ENCODE results near the gene ARID3B. TPM values are rescaled to one million over a fixed set of nuclear protein-coding genes. Genes with fewer than 3 reads are reported as not detected.
"Not testable (repeated sequence)": the region's sequence is repeated elsewhere in the genome, so short reads cannot be mapped to it uniquely, and the experiment has no call there.

The ARID3B gene
- total RNA-seq, 1 donor from 2014 or later, result 2.1 TPM

DNA sequence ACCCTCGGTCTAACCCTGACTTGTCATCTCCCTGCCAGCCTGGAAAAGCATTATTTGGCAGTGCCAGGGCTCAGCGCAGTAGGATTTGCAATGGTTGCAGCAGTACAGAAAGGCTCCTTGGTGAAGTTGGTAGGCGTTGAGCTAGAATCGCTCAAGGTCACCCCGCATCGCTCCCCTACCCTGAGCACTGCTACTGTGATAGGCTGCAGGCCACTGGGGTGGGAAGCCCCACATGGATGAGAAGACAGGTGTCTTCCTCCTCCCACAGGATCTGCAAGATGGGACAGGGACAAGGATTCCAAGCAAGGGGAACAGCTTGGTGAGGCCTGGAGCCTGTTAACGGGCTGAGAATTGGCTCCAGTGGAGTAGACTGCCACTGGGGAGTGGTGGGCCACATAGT, 85.3 kb downstream of the ARID3B start:
- Histone ChIP-seq H3K27me3 (ENCODE audit: control insufficient read depth in 3 of 3, insufficient read depth in 3 of 3, low read length in 3 of 3) (no peaks in the 10 kb centered on the region), H3K27ac (ENCODE audit: low read depth, low read length) (no peak overlapping the region), H3K4me3 (ENCODE audit: low read length in 3 of 3) (no peak overlapping the region), H3K36me3 (ENCODE audit: control insufficient read depth in 3 of 3, insufficient read depth in 3 of 3, low read length in 3 of 3) (peaks cover 93 to 97% (median 95%) of the 10 kb centered on the region in 3 donors), H3K4me1 (ENCODE audit: control insufficient read depth in 3 of 3, insufficient read depth in 3 of 3, low read length in 3 of 3) (peaks cover 0 to 9% (median 3%) of the 10 kb centered on the region in 3 donors), H3K9ac (ENCODE audit: low read depth in 1 of 3, low read length in 3 of 3) (no peak overlapping the region), H3K9me3 (ENCODE audit: control insufficient read depth in 3 of 3, low read length in 3 of 3) (no peaks in the 10 kb centered on the region)

DNA sequence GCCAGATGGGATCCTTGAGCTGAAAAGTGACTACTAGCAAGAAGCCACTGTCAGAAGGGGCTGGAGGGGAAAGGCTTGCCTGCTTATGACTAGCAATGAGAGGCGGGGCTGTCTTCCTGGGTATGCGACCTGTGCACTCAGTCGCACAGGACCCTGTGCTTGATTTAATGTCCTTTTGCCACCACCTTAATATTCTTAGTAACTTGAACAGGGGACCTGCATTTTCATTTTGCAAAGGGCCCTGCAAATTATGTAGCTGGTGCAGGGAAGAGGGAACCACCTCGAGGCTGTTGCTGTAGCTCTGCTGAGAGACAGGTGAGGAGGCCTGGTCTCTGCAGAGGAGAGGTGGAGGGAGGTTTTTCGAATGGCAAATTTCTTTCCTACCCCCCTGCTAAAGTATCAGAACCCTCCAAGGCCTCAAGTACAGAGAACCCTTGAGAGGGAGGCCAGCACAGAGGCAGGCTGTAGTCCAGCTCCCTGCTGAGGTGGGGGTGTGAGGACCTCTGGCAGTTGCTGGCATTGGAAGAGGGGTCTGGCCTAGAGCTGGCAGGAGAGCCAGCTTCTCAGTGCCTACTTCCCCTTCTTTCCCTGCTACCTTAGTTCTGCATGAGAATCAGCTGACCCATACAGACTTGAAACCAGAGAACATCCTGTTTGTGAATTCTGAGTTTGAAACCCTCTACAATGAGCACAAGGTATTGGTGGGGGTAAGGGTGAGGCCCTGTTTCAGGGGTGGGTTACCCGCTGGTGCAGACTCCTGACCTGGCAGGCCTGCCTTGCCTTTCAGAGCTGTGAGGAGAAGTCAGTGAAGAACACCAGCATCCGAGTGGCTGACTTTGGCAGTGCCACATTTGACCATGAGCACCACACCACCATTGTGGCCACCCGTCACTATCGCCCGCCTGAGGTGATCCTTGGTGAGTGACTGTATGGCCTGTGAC, 86.0 kb downstream of the ARID3B start:
- Histone ChIP-seq H3K4me1 (ENCODE audit: control insufficient read depth in 3 of 3, insufficient read depth in 3 of 3, low read length in 3 of 3) (peaks cover 0 to 3% (median 0%) of the 10 kb centered on the region in 3 donors), H3K27ac (ENCODE audit: low read depth, low read length) (no peak overlapping the region), H3K36me3 (ENCODE audit: control insufficient read depth in 3 of 3, insufficient read depth in 3 of 3, low read length in 3 of 3) (peaks cover 91 to 97% (median 92%) of the 10 kb centered on the region in 3 donors)

DNA sequence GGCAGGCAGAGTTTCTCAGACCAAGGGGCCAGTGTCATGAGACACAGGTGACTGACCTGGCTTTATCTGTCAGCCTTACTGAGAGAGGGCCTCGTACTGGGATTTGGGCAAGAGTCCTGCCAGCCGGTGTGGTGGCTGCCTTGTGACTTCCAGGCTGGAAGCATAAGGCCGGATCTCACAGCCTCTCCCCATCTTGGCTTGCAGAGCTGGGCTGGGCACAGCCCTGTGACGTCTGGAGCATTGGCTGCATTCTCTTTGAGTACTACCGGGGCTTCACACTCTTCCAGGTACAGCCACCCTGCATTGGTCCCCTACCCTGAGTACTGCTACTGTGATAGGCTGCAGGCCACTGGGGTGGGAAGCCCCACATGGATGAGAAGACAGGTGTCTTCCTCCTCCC, 86.7 kb downstream of the ARID3B start:
- H3K9ac ChIP-seq (ENCODE audit: low read depth in 1 of 3, low read length in 3 of 3), result no peak overlapping the region
- peaks cover 0 to under 1% (median 0%) of the 10 kb centered on the region in 3 donors for H3K4me1 ChIP-seq (ENCODE audit: control insufficient read depth in 3 of 3, insufficient read depth in 3 of 3, low read length in 3 of 3)
- peaks cover 90 to 96% (median 92%) of the 10 kb centered on the region in 3 donors for H3K36me3 ChIP-seq (ENCODE audit: control insufficient read depth in 3 of 3, insufficient read depth in 3 of 3, low read length in 3 of 3)
- H3K27me3 ChIP-seq (ENCODE audit: control insufficient read depth in 3 of 3, insufficient read depth in 3 of 3, low read length in 3 of 3), result no peaks in the 10 kb centered on the region
- H3K4me3 ChIP-seq (ENCODE audit: low read length in 3 of 3), result no peak overlapping the region
- H3K27ac ChIP-seq (ENCODE audit: low read depth, low read length), result no peak overlapping the region
- no peaks in the 10 kb centered on the region for H3K9me3 ChIP-seq (ENCODE audit: control insufficient read depth in 3 of 3, low read length in 3 of 3)

More for the DNA sequence above, 86.0 kb downstream of the ARID3B start:
- Histone ChIP-seq H3K9me3 (ENCODE audit: control insufficient read depth in 3 of 3, low read length in 3 of 3) (no peaks in the 10 kb centered on the region), H3K9ac (ENCODE audit: low read depth in 1 of 3, low read length in 3 of 3) (no peak overlapping the region), H3K27me3 (ENCODE audit: control insufficient read depth in 3 of 3, insufficient read depth in 3 of 3, low read length in 3 of 3) (no peaks in the 10 kb centered on the region), H3K4me3 (ENCODE audit: low read length in 3 of 3) (no peak overlapping the region)

DNA sequence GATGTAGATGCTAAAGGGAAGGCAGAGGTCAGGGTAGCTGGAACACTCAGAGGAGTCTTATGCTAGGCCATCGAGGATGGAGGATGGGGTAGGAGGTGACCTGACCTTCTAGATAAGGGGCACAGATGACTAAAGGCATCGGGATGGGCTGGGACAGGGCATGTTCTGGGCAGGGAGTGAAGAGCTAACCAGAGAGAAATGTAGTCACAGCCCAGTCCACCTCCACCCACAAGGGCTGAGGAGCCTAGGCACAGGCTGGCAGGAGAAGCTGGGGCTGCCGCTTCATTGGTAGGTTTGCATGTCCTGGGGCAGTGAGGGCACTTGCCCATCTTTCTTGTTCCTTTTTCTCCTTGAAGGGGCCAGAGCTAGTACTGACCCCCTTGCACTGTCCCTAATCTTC, 87.2 kb downstream of the ARID3B start:
- Histone ChIP-seq H3K27me3 (ENCODE audit: control insufficient read depth in 3 of 3, insufficient read depth in 3 of 3, low read length in 3 of 3) (no peaks in the 10 kb centered on the region), H3K9me3 (ENCODE audit: control insufficient read depth in 3 of 3, low read length in 3 of 3) (no peaks in the 10 kb centered on the region), H3K36me3 (ENCODE audit: control insufficient read depth in 3 of 3, insufficient read depth in 3 of 3, low read length in 3 of 3) (peaks cover 90 to 95% (median 92%) of the 10 kb centered on the region in 3 donors), H3K4me3 (ENCODE audit: low read length in 3 of 3) (no peak overlapping the region), H3K9ac (ENCODE audit: low read depth in 1 of 3, low read length in 3 of 3) (no peak overlapping the region), H3K27ac (ENCODE audit: low read depth, low read length) (no peak overlapping the region), H3K4me1 (ENCODE audit: control insufficient read depth in 3 of 3, insufficient read depth in 3 of 3, low read length in 3 of 3) (no peaks in the 10 kb centered on the region)

DNA sequence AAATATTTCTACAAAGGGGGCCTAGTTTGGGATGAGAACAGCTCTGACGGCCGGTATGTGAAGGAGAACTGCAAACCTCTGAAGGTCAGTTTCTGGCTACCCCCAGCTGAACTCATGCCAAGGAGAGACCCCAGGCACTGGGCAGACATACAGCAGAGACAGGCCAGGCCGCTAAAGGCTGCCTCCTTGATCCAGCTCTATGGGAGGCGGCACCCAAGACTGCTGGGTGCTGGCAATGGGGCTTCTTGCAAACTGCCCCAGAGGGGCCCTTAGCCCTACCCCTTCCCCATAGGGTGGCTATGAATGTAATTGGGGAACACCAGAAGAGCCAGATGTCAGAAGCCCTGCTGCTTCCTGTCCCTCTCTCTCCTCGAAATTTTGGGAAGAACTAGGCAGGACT, 87.9 kb downstream of the ARID3B start:
- Histone ChIP-seq H3K4me3 (ENCODE audit: low read length in 3 of 3) (no peak overlapping the region), H3K9me3 (ENCODE audit: control insufficient read depth in 3 of 3, low read length in 3 of 3) (no peaks in the 10 kb centered on the region), H3K36me3 (ENCODE audit: control insufficient read depth in 3 of 3, insufficient read depth in 3 of 3, low read length in 3 of 3) (peaks cover 89 to 90% (median 89%) of the 10 kb centered on the region in 3 donors), H3K9ac (ENCODE audit: low read depth in 1 of 3, low read length in 3 of 3) (no peak overlapping the region), H3K4me1 (ENCODE audit: control insufficient read depth in 3 of 3, insufficient read depth in 3 of 3, low read length in 3 of 3) (no peaks in the 10 kb centered on the region), H3K27ac (ENCODE audit: low read depth, low read length) (no peak overlapping the region), H3K27me3 (ENCODE audit: control insufficient read depth in 3 of 3, insufficient read depth in 3 of 3, low read length in 3 of 3) (no peaks in the 10 kb centered on the region)

DNA sequence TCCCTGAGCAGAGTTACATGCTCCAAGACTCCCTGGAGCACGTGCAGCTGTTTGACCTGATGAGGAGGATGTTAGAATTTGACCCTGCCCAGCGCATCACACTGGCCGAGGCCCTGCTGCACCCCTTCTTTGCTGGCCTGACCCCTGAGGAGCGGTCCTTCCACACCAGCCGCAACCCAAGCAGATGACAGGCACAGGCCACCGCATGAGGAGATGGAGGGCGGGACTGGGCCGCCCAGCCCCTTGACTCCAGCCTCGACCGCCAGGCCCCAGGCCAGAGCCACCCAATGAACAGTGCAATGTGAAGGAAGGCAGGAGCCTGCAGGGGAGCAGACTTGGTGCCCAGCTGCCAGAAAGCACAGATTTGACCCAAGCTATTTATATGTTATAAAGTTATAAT, 88.7 kb downstream of the ARID3B start:
- H3K27me3 ChIP-seq (ENCODE audit: control insufficient read depth in 3 of 3, insufficient read depth in 3 of 3, low read length in 3 of 3); H3K4me3 ChIP-seq (ENCODE audit: low read length in 3 of 3); H3K27ac ChIP-seq (ENCODE audit: low read depth, low read length); H3K9ac ChIP-seq (ENCODE audit: low read depth in 1 of 3, low read length in 3 of 3); H3K4me1 ChIP-seq (ENCODE audit: control insufficient read depth in 3 of 3, insufficient read depth in 3 of 3, low read length in 3 of 3); H3K9me3 ChIP-seq (ENCODE audit: control insufficient read depth in 3 of 3, low read length in 3 of 3): not testable (repeated sequence)
- H3K36me3 ChIP-seq (ENCODE audit: control insufficient read depth in 3 of 3, insufficient read depth in 3 of 3, low read length in 3 of 3), result peaks cover 83 to 89% (median 89%) of the 10 kb centered on the region in 3 donors

DNA sequence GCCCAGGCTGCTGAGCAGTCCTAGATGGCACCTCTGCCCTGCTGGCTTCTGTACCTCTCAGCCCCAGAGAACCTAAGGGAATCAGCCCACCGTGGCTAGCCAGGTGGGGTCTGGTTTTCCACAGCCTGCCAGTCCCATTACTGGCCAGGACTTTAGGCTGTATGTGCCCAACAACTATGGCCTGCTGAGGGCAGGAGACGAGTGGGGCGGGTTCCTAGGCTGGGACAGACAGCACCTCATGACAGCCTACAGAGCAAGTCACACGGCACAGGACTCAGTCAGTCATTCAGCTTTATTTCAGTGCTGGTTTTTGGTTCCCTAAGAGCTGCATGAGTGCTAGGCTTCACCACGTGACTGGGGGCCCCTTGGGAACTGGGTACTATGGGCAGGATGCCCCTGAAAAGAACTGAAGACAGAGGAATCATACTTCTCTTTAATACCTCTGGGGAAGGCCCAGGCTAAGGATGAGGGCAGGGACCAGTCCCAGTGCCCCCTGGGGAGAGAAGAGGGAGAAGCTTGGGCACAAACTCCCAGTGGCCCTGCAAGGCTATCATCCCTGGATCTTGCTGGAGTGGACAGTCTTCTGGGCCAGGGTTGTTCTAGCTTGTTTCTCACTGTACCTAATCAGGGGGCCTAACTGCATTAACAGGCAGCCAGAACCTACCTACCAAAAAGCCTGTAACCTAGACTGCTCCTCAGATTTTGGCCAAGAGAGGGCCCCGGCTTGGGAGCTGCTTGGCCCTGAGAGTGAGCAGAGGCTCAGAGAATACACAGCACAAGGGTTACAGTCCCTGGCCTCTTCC, 89.5 kb downstream of the ARID3B start:
- H3K27ac ChIP-seq (ENCODE audit: low read depth, low read length), result no peak overlapping the region
- H3K9me3 ChIP-seq (ENCODE audit: control insufficient read depth in 3 of 3, low read length in 3 of 3), result no peaks in the 10 kb centered on the region
- no peaks in the 10 kb centered on the region for H3K4me1 ChIP-seq (ENCODE audit: control insufficient read depth in 3 of 3, insufficient read depth in 3 of 3, low read length in 3 of 3)
- H3K4me3 ChIP-seq (ENCODE audit: low read length in 3 of 3), result no peak overlapping the region
- no peak overlapping the region for H3K9ac ChIP-seq (ENCODE audit: low read depth in 1 of 3, low read length in 3 of 3)
- H3K27me3 ChIP-seq (ENCODE audit: control insufficient read depth in 3 of 3, insufficient read depth in 3 of 3, low read length in 3 of 3), result no peaks in the 10 kb centered on the region
- peaks cover 79 to 89% (median 89%) of the 10 kb centered on the region in 3 donors for H3K36me3 ChIP-seq (ENCODE audit: control insufficient read depth in 3 of 3, insufficient read depth in 3 of 3, low read length in 3 of 3)

DNA sequence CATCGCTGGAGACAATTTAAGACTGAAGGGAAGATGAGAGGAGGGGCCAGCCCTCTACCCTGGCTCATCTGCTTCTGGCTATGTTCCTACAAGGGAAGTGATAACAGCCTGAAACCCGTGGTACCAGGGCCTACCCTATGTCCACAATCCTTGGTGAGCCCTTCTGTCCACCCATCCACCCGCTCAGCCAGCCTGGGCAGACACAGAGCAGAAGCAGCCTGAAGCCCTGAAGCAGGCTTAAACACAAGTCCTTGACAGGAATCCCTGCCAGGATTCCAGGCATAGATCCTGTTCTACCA, 90.0 kb downstream of the ARID3B start:
- no peaks in the 10 kb centered on the region for H3K4me1 ChIP-seq (ENCODE audit: control insufficient read depth in 3 of 3, insufficient read depth in 3 of 3, low read length in 3 of 3)
- H3K27ac ChIP-seq (ENCODE audit: low read depth, low read length), result no peak overlapping the region
- no peaks in the 10 kb centered on the region for H3K27me3 ChIP-seq (ENCODE audit: control insufficient read depth in 3 of 3, insufficient read depth in 3 of 3, low read length in 3 of 3)
- no peaks in the 10 kb centered on the region for H3K9me3 ChIP-seq (ENCODE audit: control insufficient read depth in 3 of 3, low read length in 3 of 3)
- H3K9ac ChIP-seq (ENCODE audit: low read depth in 1 of 3, low read length in 3 of 3), result no peak overlapping the region
- no peak overlapping the region for H3K4me3 ChIP-seq (ENCODE audit: low read length in 3 of 3)
- H3K36me3 ChIP-seq (ENCODE audit: control insufficient read depth in 3 of 3, insufficient read depth in 3 of 3, low read length in 3 of 3), result peaks cover 79 to 89% (median 89%) of the 10 kb centered on the region in 3 donors

DNA sequence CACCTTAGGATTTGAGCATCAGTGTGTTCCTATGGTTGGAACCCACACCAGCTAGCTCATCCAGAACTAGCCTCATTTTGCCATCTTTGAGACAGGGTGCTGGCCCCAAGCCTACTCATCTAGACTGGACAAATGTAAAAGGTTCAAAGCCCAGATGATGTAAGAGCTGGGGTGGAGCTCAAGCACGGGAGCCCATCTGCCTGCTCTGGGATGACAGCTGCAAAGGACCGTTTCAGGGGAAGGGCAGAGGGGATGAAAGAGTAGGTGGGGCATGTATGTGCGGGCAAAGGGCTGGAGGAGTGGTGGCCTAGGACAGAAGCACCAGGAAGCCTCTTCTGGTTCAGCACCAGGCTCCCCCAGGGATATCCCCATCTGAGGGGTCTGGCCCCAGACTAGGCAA, 90.4 kb downstream of the ARID3B start:
- peaks cover 79 to 89% (median 89%) of the 10 kb centered on the region in 3 donors for H3K36me3 ChIP-seq (ENCODE audit: control insufficient read depth in 3 of 3, insufficient read depth in 3 of 3, low read length in 3 of 3)
- no peaks in the 10 kb centered on the region for H3K4me1 ChIP-seq (ENCODE audit: control insufficient read depth in 3 of 3, insufficient read depth in 3 of 3, low read length in 3 of 3)
- no peak overlapping the region for H3K9ac ChIP-seq (ENCODE audit: low read depth in 1 of 3, low read length in 3 of 3)
- H3K4me3 ChIP-seq (ENCODE audit: low read length in 3 of 3), result no peak overlapping the region
- H3K9me3 ChIP-seq (ENCODE audit: control insufficient read depth in 3 of 3, low read length in 3 of 3), result no peaks in the 10 kb centered on the region
- no peaks in the 10 kb centered on the region for H3K27me3 ChIP-seq (ENCODE audit: control insufficient read depth in 3 of 3, insufficient read depth in 3 of 3, low read length in 3 of 3)
- H3K27ac ChIP-seq (ENCODE audit: low read depth, low read length), result no peak overlapping the region
